Neuronal stem cell (in vitro differentiated cells): Measurements from ENCODE around the gene CHST14.
A peak's percentile ranks its signal among the peaks of the same experiment; 100 is the strongest.

ENCODE experiments used
- DNase-seq: peaks from one replicate; pipeline ENCODE4 v3.0.0-alpha.2; 2013; ENCODE audit warnings: low spot score
- H2AFZ ChIP-seq: one replicate; pipeline ENCODE4 v1.6.1; 2013; ENCODE audit warnings: mild to moderate bottlenecking, low read length, inconsistent platforms
- H2AK5ac ChIP-seq: 2 replicates; pipeline ENCODE4 v1.6.1; 2013; ENCODE audit warnings: low read depth, mild to moderate bottlenecking, inconsistent platforms, low read length, moderate library complexity, mixed read lengths
- H2BK120ac ChIP-seq: 2 replicates; pipeline ENCODE4 v1.6.1; 2013; ENCODE audit warnings: low read depth, mild to moderate bottlenecking, inconsistent platforms, low read length, moderate library complexity, mixed read lengths
- H2BK12ac ChIP-seq: one replicate; pipeline ENCODE4 v1.6.1; 2013; ENCODE audit warnings: low read length, inconsistent platforms
- H2BK15ac ChIP-seq: 2 replicates; pipeline ENCODE4 v1.6.1; 2013; ENCODE audit warnings: mild to moderate bottlenecking, low read length, inconsistent platforms, mixed read lengths
- H2BK5ac ChIP-seq: one replicate; pipeline ENCODE4 v1.6.1; 2013; ENCODE audit warnings: inconsistent platforms, mild to moderate bottlenecking, low read length, moderate library complexity
- H3K14ac ChIP-seq: one replicate; pipeline ENCODE4 v1.6.1; 2013; ENCODE audit warnings: low read length, inconsistent platforms
- H3K18ac ChIP-seq: 2 replicates; pipeline ENCODE4 v1.6.1; 2013; ENCODE audit warnings: low read length, inconsistent platforms
- H3K23ac ChIP-seq: 2 replicates; pipeline ENCODE4 v1.6.1; 2013; ENCODE audit warnings: low read depth, mild to moderate bottlenecking, mixed read lengths, low read length, inconsistent platforms; ENCODE audit not compliant: poor library complexity
- H3K27ac ChIP-seq: replicated peaks from 3 replicates; pipeline ENCODE4 v1.5.1; 2013; ENCODE audit warnings: low read length, inconsistent platforms
- H3K27me3 ChIP-seq, 3 experiments: 2 replicates each; pipeline ENCODE4 v1.6.1; 2013; ENCODE audit warnings: low read length in 3 of 3, mild to moderate bottlenecking in 2 of 3, inconsistent platforms in 1 of 3, low read depth in 1 of 3, mixed read lengths in 1 of 3, moderate library complexity in 1 of 3; ENCODE audit not compliant: control insufficient read depth in 3 of 3, insufficient read depth in 3 of 3
- H3K36me3 ChIP-seq, 2 donors: replicated peaks in 1 of 2; 2 replicates each; pipeline ENCODE4 v1.6.1; 2013; ENCODE audit warnings: low read length in 2 of 2; ENCODE audit not compliant: control insufficient read depth in 2 of 2, insufficient read depth in 2 of 2
- H3K4ac ChIP-seq: 2 replicates; pipeline ENCODE4 v1.6.1; 2013; ENCODE audit warnings: inconsistent platforms, mild to moderate bottlenecking, low read length, moderate library complexity
- H3K4me1 ChIP-seq, 2 donors: 1 replicate in 1 of 2; 2 replicates in 1 of 2; pipeline ENCODE4 v1.6.1; 2013; ENCODE audit warnings: low read length in 2 of 2, low read depth in 1 of 2; ENCODE audit not compliant: control insufficient read depth in 2 of 2, insufficient read depth in 1 of 2
- H3K4me2 ChIP-seq: one replicate; pipeline ENCODE4 v1.6.1; 2013; ENCODE audit warnings: mild to moderate bottlenecking, low read length, inconsistent platforms; ENCODE audit not compliant: insufficient read depth, poor library complexity, severe bottlenecking
- H3K4me3 ChIP-seq, 2 donors: 2 replicates each; pipeline ENCODE4 v1.5.1; 2013; ENCODE audit warnings: low read length in 2 of 2, mild to moderate bottlenecking in 2 of 2, inconsistent platforms in 1 of 2, moderate library complexity in 1 of 2
- H3K79me1 ChIP-seq: one replicate; pipeline ENCODE4 v1.6.1; 2013; ENCODE audit warnings: low read depth, mild to moderate bottlenecking, inconsistent platforms, low read length, moderate library complexity
- H3K9ac ChIP-seq: one replicate; pipeline ENCODE4 v1.6.1; 2013; ENCODE audit warnings: mild to moderate bottlenecking, low read depth, low read length, inconsistent platforms; ENCODE audit not compliant: poor library complexity
- H3K9me3 ChIP-seq, 2 donors: replicated peaks in 1 of 2; 2 replicates each; pipeline versions ENCODE3 to v1.6.1; 2013; ENCODE audit warnings: low read length in 2 of 2, mild to moderate bottlenecking in 2 of 2, inconsistent platforms in 1 of 2, low read depth in 1 of 2, mixed read lengths in 1 of 2, moderate library complexity in 1 of 2; ENCODE audit not compliant: control insufficient read depth in 2 of 2, insufficient read depth in 1 of 2
- H4K8ac ChIP-seq: one replicate; pipeline ENCODE4 v1.6.1; 2013; ENCODE audit warnings: low read depth, mild to moderate bottlenecking, inconsistent platforms, low read length, moderate library complexity
- H4K91ac ChIP-seq: one replicate; pipeline ENCODE4 v1.6.1; 2013; ENCODE audit warnings: low read length, low read depth, mild to moderate bottlenecking, inconsistent platforms; ENCODE audit not compliant: poor library complexity
- WGBS, 2 donors: extraction: QIAGEN DNeasy Blood & Tissue Kit; methylation state at CpG; one replicate each; pipeline ENCODE4 v1.1.7; 2013; ENCODE audit warnings: missing lambda C conversion rate in 2 of 2, mixed read lengths in 1 of 2; ENCODE audit not compliant: insufficient read length in 2 of 2, insufficient replicate concordance in 1 of 2; ENCODE audit errors: extremely low coverage in 2 of 2; 5-methylcytosine and 5-hydroxymethylcytosine counted together

Gene CHST14

DNA sequence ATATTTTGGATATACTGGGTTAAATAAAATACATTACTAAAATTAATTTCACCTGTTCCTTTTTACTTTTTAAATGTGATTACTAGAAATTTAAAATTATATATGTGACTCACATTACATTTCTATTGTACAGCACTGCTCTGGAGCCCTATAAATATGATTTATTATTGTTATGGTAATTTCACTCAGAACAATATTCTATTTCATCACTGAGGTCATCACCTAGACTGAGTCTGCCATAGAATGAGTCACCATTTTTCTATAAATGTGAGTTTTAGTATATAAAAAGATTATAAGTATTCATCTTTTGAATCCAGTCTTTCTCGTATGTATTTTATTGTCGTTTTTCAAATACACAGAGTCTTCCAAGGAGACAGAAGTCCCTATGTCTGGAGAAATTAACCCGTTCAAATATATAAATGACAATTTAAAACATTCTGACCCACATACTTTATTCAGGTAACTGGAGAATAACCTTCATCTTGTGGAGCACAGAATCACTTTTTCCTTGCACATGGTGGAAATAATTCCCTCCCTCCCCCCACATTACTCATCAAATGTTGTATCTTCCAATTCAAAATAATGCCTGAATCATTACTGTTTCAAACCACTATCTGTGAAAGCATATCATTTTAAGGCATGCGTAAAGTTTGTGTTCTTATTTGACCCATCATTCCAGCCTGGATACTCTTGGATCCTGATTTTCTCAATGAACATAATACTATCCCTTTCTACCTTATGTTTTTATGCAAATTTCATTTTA is 30.0 kb downstream of the CHST14 start:
- no peaks in the 10 kb centered on the region for H3K9me3 ChIP-seq
- H4K8ac ChIP-seq = no peak overlapping the region
- H2BK5ac ChIP-seq = no peak overlapping the region
- DNase-seq = no peak
- peaks cover 0 to 21% (median 0%) of the 10 kb centered on the region in 3 experiments for H3K27me3 ChIP-seq
- H3K14ac ChIP-seq = no peak overlapping the region
- no peak overlapping the region for H3K4ac ChIP-seq
- H2BK120ac ChIP-seq = no peak overlapping the region
- no peak overlapping the region for H3K4me3 ChIP-seq
- H2AK5ac ChIP-seq = no peak overlapping the region
- H3K36me3 ChIP-seq = no peaks in the 10 kb centered on the region
- H3K79me1 ChIP-seq = no peaks in the 10 kb centered on the region
- no peak overlapping the region for H3K23ac ChIP-seq
- no CpG with 5 or more reads among the region's 4 CpGs for WGBS, 2 donors
- H3K9ac ChIP-seq = no peak overlapping the region
- H3K18ac ChIP-seq = no peak overlapping the region
- no peak overlapping the region for H2AFZ ChIP-seq
- H2BK15ac ChIP-seq = no peak overlapping the region
- H3K27ac ChIP-seq = no peak overlapping the region
- no peak overlapping the region for H3K4me2 ChIP-seq
- H3K4me1 ChIP-seq = no peaks in the 10 kb centered on the region
- no peak overlapping the region for H2BK12ac ChIP-seq
- H4K91ac ChIP-seq = no peak overlapping the region

- H3K9me3 ChIP-seq = no peaks in the 10 kb centered on the region
- no peak overlapping the region for H3K4ac ChIP-seq
- no peak overlapping the region for H4K91ac ChIP-seq
- H2AK5ac ChIP-seq = no peak overlapping the region
- no peak overlapping the region for H3K18ac ChIP-seq
- no peak overlapping the region for H3K4me2 ChIP-seq
- H2BK120ac ChIP-seq = no peak overlapping the region
- no peak overlapping the region for H3K4me3 ChIP-seq
- no peak overlapping the region for H2BK15ac ChIP-seq
- WGBS, 2 donors = no CpG with 5 or more reads among the region's 6 CpGs
- H2BK12ac ChIP-seq = no peak overlapping the region
- H3K79me1 ChIP-seq = no peaks in the 10 kb centered on the region
- peaks cover 0 to 24% (median 0%) of the 10 kb centered on the region in 3 experiments for H3K27me3 ChIP-seq
- H3K27ac ChIP-seq = no peak overlapping the region
- no peak overlapping the region for H2AFZ ChIP-seq
- no peaks in the 10 kb centered on the region for H3K36me3 ChIP-seq
- no peak for DNase-seq
- H3K4me1 ChIP-seq = no peaks in the 10 kb centered on the region
- H4K8ac ChIP-seq = no peak overlapping the region
- H3K9ac ChIP-seq = no peak overlapping the region
- H2BK5ac ChIP-seq = no peak overlapping the region
- H3K14ac ChIP-seq = no peak overlapping the region
- H3K23ac ChIP-seq = no peak overlapping the region
Measured at GRCh38 chr15:40501487-40501886, 30.7 kb downstream of the CHST14 start.

DNA sequence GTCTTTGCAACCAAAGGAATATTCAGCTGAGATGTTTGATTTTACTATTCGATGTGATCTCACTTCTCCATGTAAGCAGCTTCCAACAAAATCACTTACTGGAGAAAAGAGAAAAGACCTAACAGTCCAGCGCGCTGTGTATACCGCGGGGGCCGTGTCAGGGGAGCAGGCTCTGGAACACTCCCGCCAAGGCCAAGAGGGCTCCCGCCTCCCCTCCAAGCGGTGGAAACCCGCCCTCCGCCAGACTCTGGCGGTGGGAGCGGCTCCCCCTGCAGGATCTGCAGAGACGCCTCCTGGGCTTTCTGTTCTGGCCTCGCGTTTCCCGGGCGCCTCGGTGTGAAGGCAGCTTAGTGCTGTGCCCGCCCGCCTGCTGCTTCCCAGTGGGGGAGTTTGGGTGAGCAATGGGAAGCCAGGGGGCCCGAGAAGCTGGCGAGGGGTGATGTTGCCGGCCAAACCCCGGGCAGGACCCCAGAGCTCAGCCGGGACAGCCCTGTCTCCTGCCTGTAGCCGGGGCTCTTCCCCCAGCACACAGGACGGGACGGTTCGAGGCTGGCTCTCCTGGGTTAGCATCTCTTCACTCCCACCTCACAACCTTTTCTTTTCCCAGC is 36.3 kb downstream of the CHST14 start:
- H2BK5ac ChIP-seq = no peak overlapping the region
- H3K9me3 ChIP-seq = no peaks in the 10 kb centered on the region
- peak overlapping the region in 1 of 2 donors; percentile 36 for H3K4me3 ChIP-seq
- no peaks in the 10 kb centered on the region for H3K36me3 ChIP-seq
- no peak overlapping the region for H3K4ac ChIP-seq
- DNase-seq = peak; percentile 70
- peak overlapping the region; percentile 30 for H3K23ac ChIP-seq
- no peak overlapping the region for H3K14ac ChIP-seq
- H2BK120ac ChIP-seq = no peak overlapping the region
- peak overlapping the region; percentile 84 for H3K18ac ChIP-seq
- peaks cover 5 to 8% of the 10 kb centered on the region in 2 donors for H3K4me1 ChIP-seq
- no CpG with 5 or more reads among the region's 30 CpGs for WGBS, 2 donors
- H2AFZ ChIP-seq = peak overlapping the region; percentile 95
- H3K79me1 ChIP-seq = no peaks in the 10 kb centered on the region
- no peak overlapping the region for H2AK5ac ChIP-seq
- peaks cover 4 to 44% (median 28%) of the 10 kb centered on the region in 3 experiments for H3K27me3 ChIP-seq
- H2BK15ac ChIP-seq = no peak overlapping the region
- peak overlapping the region; percentile 56 for H3K4me2 ChIP-seq
- no peak overlapping the region for H3K27ac ChIP-seq
- peak overlapping the region; percentile 18 for H3K9ac ChIP-seq
- no peak overlapping the region for H4K8ac ChIP-seq
- H4K91ac ChIP-seq = no peak overlapping the region
- H2BK12ac ChIP-seq = no peak overlapping the region

DNA sequence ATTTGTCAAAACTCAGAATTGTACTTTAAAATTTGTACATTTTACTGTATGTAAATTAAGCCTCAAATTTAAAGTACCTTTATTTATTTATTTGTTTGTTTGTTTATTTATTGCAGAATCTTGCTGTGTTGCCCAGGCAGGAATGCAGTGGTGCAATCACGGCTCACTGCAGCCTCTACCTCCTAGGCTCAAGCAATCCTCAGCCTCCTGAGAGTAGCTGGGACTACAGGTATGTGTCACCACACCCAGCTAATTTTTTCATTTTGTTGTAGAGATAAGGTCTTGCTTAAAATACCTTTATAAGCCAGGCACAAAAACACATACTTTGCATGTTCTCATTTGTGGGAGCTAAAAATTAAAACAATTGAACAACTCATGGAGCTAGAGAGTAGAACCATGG is 37.4 kb downstream of the CHST14 start:
- H4K91ac ChIP-seq = no peak overlapping the region
- no peak overlapping the region for H2BK5ac ChIP-seq
- no peaks in the 10 kb centered on the region for H3K9me3 ChIP-seq
- H4K8ac ChIP-seq = no peak overlapping the region
- no peak overlapping the region for H3K14ac ChIP-seq
- H3K23ac ChIP-seq = no peak overlapping the region
- H3K27ac ChIP-seq = no peak overlapping the region
- no peak overlapping the region for H3K9ac ChIP-seq
- H2BK15ac ChIP-seq = no peak overlapping the region
- DNase-seq = no peak
- no peak overlapping the region for H2BK12ac ChIP-seq
- H3K4me2 ChIP-seq = no peak overlapping the region
- H3K36me3 ChIP-seq = no peaks in the 10 kb centered on the region
- WGBS, 2 donors = no CpG with 5 or more reads among the region's 1 CpG
- no peak overlapping the region for H2AK5ac ChIP-seq
- H3K4me3 ChIP-seq = no peak overlapping the region
- H3K4ac ChIP-seq = no peak overlapping the region
- peaks cover 5 to 8% of the 10 kb centered on the region in 2 donors for H3K4me1 ChIP-seq
- no peaks in the 10 kb centered on the region for H3K79me1 ChIP-seq
- H2BK120ac ChIP-seq = no peak overlapping the region
- H3K18ac ChIP-seq = no peak overlapping the region
- peaks cover 8 to 47% (median 38%) of the 10 kb centered on the region in 3 experiments for H3K27me3 ChIP-seq
- no peak overlapping the region for H2AFZ ChIP-seq
